ELF-1 (cell line): ENCODE data around the gene HES4.
"Not testable (repeated sequence)": the region's sequence is repeated elsewhere in the genome, so short reads cannot be mapped to it uniquely, and the experiment has no call there.

ENCODE experiments used
- DNase-seq: peaks from one replicate; pipeline ENCODE4 v3.0.0-alpha.2; 2016; ENCODE audit warnings: low read depth, low spot score

HES4 gene

GRCh38 chr1:1018321-1018685, 18.4 kb upstream of the HES4 start:
- DNase-seq = not testable (repeated sequence)

- peak; percentile 10 for DNase-seq
Measured at GRCh38 chr1:1017397-1018320, 17.8 kb upstream of the HES4 start.

GRCh38 chr1:1014799-1015681, 15.1 kb upstream of the HES4 start:
- DNase-seq = no peak

GRCh38 chr1:1013922-1014648, 14.2 kb upstream of the HES4 start:
- peak; percentile 72 for DNase-seq

GRCh38 chr1:1013105-1013921, 13.4 kb upstream of the HES4 start, which contains the start of gene ISG15:
ISG15 (plus strand) TSS chr1:1013497; CDS start chr1:1013574, 77 bp downstream.
- DNase-seq = peak; percentile 89

- DNase-seq = not testable (repeated sequence)
Measured at GRCh38 chr1:1012736-1013104, 12.8 kb upstream of the HES4 start.

- DNase-seq = no peak
Measured at GRCh38 chr1:1011396-1011949, 11.6 kb upstream of the HES4 start.

- DNase-seq = not testable (repeated sequence)
Measured at GRCh38 chr1:1010131-1010530, 10.2 kb upstream of the HES4 start.

- peak; percentile 63 for DNase-seq
Measured at GRCh38 chr1:1006305-1007159, 6.6 kb upstream of the HES4 start.

- no peak for DNase-seq
Measured at GRCh38 chr1:1005774-1006304, 5.9 kb upstream of the HES4 start.

GRCh38 chr1:1004780-1005697, 5.1 kb upstream of the HES4 start:
- peak; percentile 75 for DNase-seq

GRCh38 chr1:1004420-1004779, 4.5 kb upstream of the HES4 start:
- DNase-seq = no peak

GRCh38 chr1:1003618-1004419, 3.9 kb upstream of the HES4 start:
- no peak for DNase-seq

- DNase-seq = no peak
Measured at GRCh38 chr1:1001057-1001783, 1.3 kb upstream of the HES4 start.

- DNase-seq = peak; percentile 87
Measured at GRCh38 chr1:1000357-1001056, 610 bp upstream of the HES4 start.
